HCT116 (cell line): ENCODE results near the gene CSGALNACT2. TPM values are rescaled to one million over a fixed set of nuclear protein-coding genes. Genes with fewer than 3 reads are reported as not detected.

Source experiments
- ATAC-seq: fragments of 200-7000 bp; cut with Tn5 transposase; 2 replicates; pipeline ENCODE4 v1.9.1; 2020; ENCODE audit warnings: mild to moderate bottlenecking, moderate library complexity
- BruUV-seq: library from RNA; stranded (reverse); fragments of 400-500 nt; replicated peaks from 2 replicates; lab custom pipeline; 2021; lab: Mats Ljungman, UMichigan
- CTCF ChIA-PET: fragments of 300-600 bp; sonication (Branson Sonifier 250); formaldehyde crosslinking; loops from one replicate; lab custom pipeline; 2021; ENCODE audit warnings: antibody characterized with exemption; lab: Charles Lee
- POLR2A ChIA-PET: fragments of 300-600, 350-600 bp; sonication (Branson Sonifier 250); formaldehyde crosslinking; loops from one replicate; lab custom pipeline; 2021; ENCODE audit warnings: antibody characterized with exemption; lab: Charles Lee
- RAD21 ChIA-PET, 2 experiments: fragments of 300-600 bp; sonication (Branson Sonifier 250); formaldehyde crosslinking; loops; one replicate each; lab custom pipeline; 2023; ENCODE audit warnings: low total read pairs in 2 of 2; ENCODE audit not compliant: uncharacterized antibody in 2 of 2, unreplicated experiment in 2 of 2, low non-redundant PET in 1 of 2; lab: Charles Lee
- DNase-seq: peaks from one replicate; pipeline ENCODE4 v3.0.0-alpha.2; 2010; ENCODE audit warnings: low read depth, low spot score
- H2AFZ ChIP-seq: fragments of 200-600 bp; shearing (Covaris generic), sonication (generic); 2 replicates; pipeline ENCODE4 v1.6.1; 2017; ENCODE audit warnings: low read depth, mixed run types, mixed read lengths, antibody characterized with exemption, low read length; ENCODE audit not compliant: poor library complexity, severe bottlenecking
- H3K27ac ChIP-seq: 2 replicates; pipeline ENCODE4 v1.5.1; 2012; ENCODE audit warnings: low read depth, low read length
- H3K27me3 ChIP-seq: fragments of 200-600 bp; sonication (generic); 2 replicates; pipeline ENCODE4 v1.6.1; 2016; ENCODE audit warnings: mixed run types, low read length, mixed read lengths; ENCODE audit not compliant: insufficient read depth
- H3K36me3 ChIP-seq, 2 experiments: fragments of 200-500 bp in 1 of 2; fragments of 200-600 bp in 1 of 2; sonication (Bioruptor generic) in 1 of 2; sonication (generic) in 1 of 2; 2 replicates each; pipeline versions ENCODE4 v1.5.1 to v1.6.1; 2014 to 2016; ENCODE audit warnings: low read length in 2 of 2, inconsistent platforms in 1 of 2, mixed read lengths in 1 of 2, mixed run types in 1 of 2; ENCODE audit not compliant: insufficient read depth in 2 of 2, control insufficient read depth in 1 of 2
- H3K4me1 ChIP-seq, 2 experiments: fragments of 200-600 bp in 1 of 2; sonication (generic) in 1 of 2; 2 replicates each; pipeline versions ENCODE4 v1.5.1 to v1.6.1; 2012 to 2017; ENCODE audit warnings: low read length in 2 of 2, inconsistent platforms in 1 of 2, mild to moderate bottlenecking in 1 of 2, mixed read lengths in 1 of 2, mixed run types in 1 of 2, moderate library complexity in 1 of 2; ENCODE audit not compliant: insufficient read depth in 2 of 2, control insufficient read depth in 1 of 2
- H3K4me2 ChIP-seq: fragments of 200-600 bp; sonication (generic); 2 replicates; pipeline ENCODE4 v1.6.1; 2017; ENCODE audit warnings: mixed run types, low read length, mixed read lengths
- H3K4me3 ChIP-seq, 2 experiments: fragments of 200-600 bp in 1 of 2; sonication (generic) in 1 of 2; replicated peaks in 1 of 2; 2 replicates each; pipeline ENCODE4 v1.5.1; 2011 to 2016; ENCODE audit warnings: low read length in 2 of 2, control low read depth in 1 of 2, low read depth in 1 of 2, mild to moderate bottlenecking in 1 of 2, mixed read lengths in 1 of 2, mixed run types in 1 of 2
- H3K79me2 ChIP-seq: fragments of 200-600 bp; sonication (generic); 2 replicates; pipeline ENCODE4 v1.6.1; 2017; ENCODE audit warnings: mild to moderate bottlenecking, mixed run types, low read length, moderate library complexity, mixed read lengths; ENCODE audit not compliant: insufficient read depth
- H3K9ac ChIP-seq: fragments of 200-600 bp; sonication (generic); 2 replicates; pipeline ENCODE4 v1.6.1; 2016; ENCODE audit warnings: low read length, mixed read lengths
- H3K9me2 ChIP-seq: fragments of 200-600 bp; sonication (generic), shearing (Covaris generic); 2 replicates; pipeline ENCODE4 v1.6.1; 2017; ENCODE audit warnings: mixed run types, mild to moderate bottlenecking, moderate library complexity; ENCODE audit not compliant: insufficient read depth
- H3K9me3 ChIP-seq, 2 experiments: fragments of 200-500 bp in 1 of 2; fragments of 200-600 bp in 1 of 2; sonication (Bioruptor generic) in 1 of 2; sonication (generic) in 1 of 2; 2 replicates each; pipeline ENCODE4 v1.6.1; 2014 to 2017; ENCODE audit warnings: low read length in 2 of 2, mixed read lengths in 2 of 2, inconsistent platforms in 1 of 2, low read depth in 1 of 2, mild to moderate bottlenecking in 1 of 2, mixed run types in 1 of 2, moderate library complexity in 1 of 2; ENCODE audit not compliant: control insufficient read depth in 1 of 2, insufficient read depth in 1 of 2
- H4K20me1 ChIP-seq: fragments of 200-600 bp; sonication (generic), shearing (Covaris generic); 2 replicates; pipeline ENCODE4 v1.6.1; 2017; ENCODE audit warnings: mixed run types, mild to moderate bottlenecking, moderate library complexity; ENCODE audit not compliant: insufficient read depth
- ATF3 ChIP-seq: IDR thresholded peaks from 2 replicates; pipeline ENCODE4 v1.6.1; 2012
- CEBPB ChIP-seq: IDR thresholded peaks from 2 replicates; pipeline ENCODE4 v1.6.1; 2012; ENCODE audit warnings: low read depth
- EGR1 ChIP-seq: IDR thresholded peaks from 2 replicates; pipeline ENCODE4 v1.6.1; 2012; ENCODE audit warnings: low read depth
- ELF1 ChIP-seq: IDR thresholded peaks from 2 replicates; pipeline ENCODE4 v1.6.1; 2012; ENCODE audit warnings: low read depth, borderline replicate concordance
- EZH2 ChIP-seq: fragments of 200-600 bp; sonication (generic); IDR thresholded peaks from 2 replicates; pipeline ENCODE4 v1.6.1; 2017; ENCODE audit warnings: antibody characterized with exemption, mixed run types
- EZH2phosphoT487 ChIP-seq: fragments of 200-600 bp; IDR thresholded peaks from 2 replicates; pipeline ENCODE4 v1.6.1; 2018; ENCODE audit warnings: antibody characterized with exemption, borderline replicate concordance
- FOSL1 ChIP-seq: IDR thresholded peaks from 2 replicates; pipeline ENCODE4 v1.6.1; 2012; ENCODE audit warnings: low read depth
- JUND ChIP-seq: IDR thresholded peaks from 2 replicates; pipeline ENCODE4 v1.6.1; 2012
- POLR2A ChIP-seq: IDR thresholded peaks from 2 replicates; pipeline ENCODE4 v1.7.0; 2011; ENCODE audit warnings: borderline replicate concordance; ENCODE audit not compliant: insufficient read depth, insufficient read length; ENCODE audit errors: extremely low read depth
- RAD21 ChIP-seq: IDR thresholded peaks from 2 replicates; pipeline ENCODE4 v1.6.1; 2012; ENCODE audit warnings: low read depth, mild to moderate bottlenecking
- REST ChIP-seq: IDR thresholded peaks from 2 replicates; pipeline ENCODE4 v1.6.1; 2012; ENCODE audit warnings: low read depth
- SIN3A ChIP-seq: IDR thresholded peaks from 2 replicates; pipeline ENCODE4 v1.6.1; 2012; ENCODE audit warnings: low read depth
- TCF7L2 ChIP-seq: IDR thresholded peaks from 2 replicates; pipeline ENCODE4 v1.7.0; 2011; ENCODE audit warnings: borderline replicate concordance, inconsistent platforms; ENCODE audit not compliant: insufficient read depth, insufficient read length; ENCODE audit errors: extremely low read depth
- ZFX ChIP-seq: fragments of 450-650 bp; IDR thresholded peaks from 2 replicates; pipeline ENCODE4 v1.6.1; 2017
- intact Hi-C: fragments of 100-400 bp; cut with micrococcal nuclease; formaldehyde crosslinking; loops from 2 replicates; pipeline ENCODE4 v1.10.0; 2022
- total RNA-seq: library from RNA; stranded (reverse); gene quantifications from one replicate; pipeline ENCODE4 v1.2.1, GENCODE V29; 2021; ENCODE audit not compliant: unreplicated experiment

The CSGALNACT2 gene
- total RNA-seq, 1 experiment from 2014 or later: 9.9 TPM

GRCh38 chr10:43166207-43166879 is 28.1 kb downstream of the CSGALNACT2 start:
- no TSS peak for BruUV-seq
- Histone ChIP-seq H3K27me3 (no peaks in the 10 kb centered on the region), H3K79me2 (no peaks in the 10 kb centered on the region), H3K27ac (no peak overlapping the region), H3K9me2 (no peaks in the 10 kb centered on the region), H3K4me3 (no peak overlapping the region), H3K4me1 (peaks cover 0 to 3% of the 10 kb centered on the region in 2 experiments; a peak in 1 of 4 replicates), H3K4me2 (no peak overlapping the region), H2AFZ (no peak overlapping the region), H3K9ac (no peak overlapping the region), H3K36me3 (no peaks in the 10 kb centered on the region), H4K20me1 (no peaks in the 10 kb centered on the region), H3K9me3 (no peaks in the 10 kb centered on the region)
- intact Hi-C loops: no loop called here
- DNase-seq: no peak
- ChIA-PET RAD21 (no interaction called here), CTCF (no interaction called here), POLR2A (no interaction called here)
- TF ChIP-seq EZH2phosphoT487: no peak
- no peak for TF ChIP-seq ATF3
- no peak for TF ChIP-seq TCF7L2
- TF ChIP-seq SIN3A: no peak
- TF ChIP-seq ZFX: no peak
- TF ChIP-seq RAD21: no peak
- no peak for ATAC-seq

- no peaks in the 10 kb centered on the region for H3K9me3 ChIP-seq
Measured at GRCh38 chr10:43166880-43167497, 28.7 kb downstream of the CSGALNACT2 start.

More at GRCh38 chr10:43166880-43167497, 28.7 kb downstream of the CSGALNACT2 start:
- Histone ChIP-seq H3K4me2 (no peak overlapping the region), H3K27me3 (no peaks in the 10 kb centered on the region), H3K9me2 (no peaks in the 10 kb centered on the region), H4K20me1 (no peaks in the 10 kb centered on the region), H3K4me3 (no peak overlapping the region), H3K36me3 (no peaks in the 10 kb centered on the region), H3K4me1 (peaks cover 0 to 3% of the 10 kb centered on the region in 2 experiments; a peak in 1 of 4 replicates)
- ChIA-PET POLR2A (no interaction called here), RAD21 (no interaction called here), CTCF (no interaction called here)
- ATAC-seq: no peak
- TF ChIP-seq REST (no peak), JUND (no peak), POLR2A (no peak), CEBPB (no peak), EGR1 (no peak), FOSL1 (no peak), ELF1 (0 out of 2 replicates have a peak, but pooled peaks have one; percentile 27), EZH2 (no peak), EZH2phosphoT487 (no peak)
- TF ChIP-seq, all 23 proteins: peak for 1
- intact Hi-C loops: no loop called here
- Histone ChIP-seq H2AFZ (no peak overlapping the region), H3K79me2 (no peaks in the 10 kb centered on the region), H3K27ac (no peak overlapping the region), H3K9ac (no peak overlapping the region)
- no TSS peak for BruUV-seq
- no peak for DNase-seq
